Stimulated activated memory B cell treated with anti-CD40 and anti-IgM and Interleukin-4, amounts not matched to agents 10 μg/mL and 1 μg/mL and 100 μg/mL, for 72 hours (primary cell): ENCODE results near the gene KCNC2.

Experiments
- ATAC-seq: fragments of 150-1000 bp; cut with Tn5 transposase; 2 replicates; pipeline ENCODE4 v1.10.0; 2021
- H3K27ac Mint-ChIP-seq: one replicate; pipeline ENCODE4 v1.8.0; 2022; ENCODE audit warnings: mild to moderate bottlenecking, mixed read lengths
- H3K27me3 Mint-ChIP-seq: one replicate; pipeline ENCODE4 v1.8.0; 2022; ENCODE audit warnings: mixed read lengths
- H3K36me3 Mint-ChIP-seq: one replicate; pipeline ENCODE4 v1.8.0; 2022; ENCODE audit warnings: mixed read lengths
- H3K4me1 Mint-ChIP-seq: one replicate; pipeline ENCODE4 v1.8.0; 2022; ENCODE audit warnings: mixed read lengths
- H3K4me3 Mint-ChIP-seq: one replicate; pipeline ENCODE4 v1.8.0; 2022; ENCODE audit warnings: mild to moderate bottlenecking, moderate library complexity, mixed read lengths
- H3K9me3 Mint-ChIP-seq: one replicate; pipeline ENCODE4 v1.8.0; 2022; ENCODE audit warnings: mixed read lengths

Gene KCNC2

DNA sequence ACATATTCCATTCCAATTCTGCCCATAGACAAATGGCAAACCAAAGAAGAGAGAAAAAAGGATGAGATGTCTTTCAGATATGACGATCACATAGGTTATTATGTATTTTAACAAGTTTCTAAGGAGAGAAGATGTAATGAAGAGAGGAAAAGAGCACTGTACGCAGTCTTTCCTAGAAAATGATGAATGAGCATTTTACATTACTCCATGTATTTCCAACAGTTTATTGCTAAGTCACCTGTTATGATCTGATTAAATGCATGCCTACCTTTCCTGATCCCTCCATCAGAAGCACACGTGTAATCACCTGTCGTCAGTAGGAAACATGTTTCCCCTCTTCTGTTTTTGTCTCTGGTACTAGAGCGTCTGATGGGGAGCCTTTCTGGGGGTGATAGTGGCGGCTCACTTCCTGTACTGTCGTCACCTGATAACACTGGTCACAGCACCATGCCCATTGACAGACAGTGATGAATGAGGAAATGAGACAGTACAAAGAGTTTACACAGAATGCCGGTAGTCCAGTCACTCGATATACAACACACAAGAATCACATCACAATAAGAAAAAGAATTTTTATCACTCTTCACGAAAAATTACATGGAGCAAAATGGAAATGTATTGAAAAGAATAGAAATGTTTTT is 161.6 kb downstream of the KCNC2 start:
- H3K27ac Mint-ChIP-seq = no peak overlapping the region
- no peak overlapping the region for H3K4me3 Mint-ChIP-seq
- no peaks in the 10 kb centered on the region for H3K36me3 Mint-ChIP-seq
- H3K9me3 Mint-ChIP-seq = peaks cover 4% of the 10 kb centered on the region
- no peak for ATAC-seq
- H3K27me3 Mint-ChIP-seq = no peaks in the 10 kb centered on the region
- H3K4me1 Mint-ChIP-seq = no peaks in the 10 kb centered on the region

DNA sequence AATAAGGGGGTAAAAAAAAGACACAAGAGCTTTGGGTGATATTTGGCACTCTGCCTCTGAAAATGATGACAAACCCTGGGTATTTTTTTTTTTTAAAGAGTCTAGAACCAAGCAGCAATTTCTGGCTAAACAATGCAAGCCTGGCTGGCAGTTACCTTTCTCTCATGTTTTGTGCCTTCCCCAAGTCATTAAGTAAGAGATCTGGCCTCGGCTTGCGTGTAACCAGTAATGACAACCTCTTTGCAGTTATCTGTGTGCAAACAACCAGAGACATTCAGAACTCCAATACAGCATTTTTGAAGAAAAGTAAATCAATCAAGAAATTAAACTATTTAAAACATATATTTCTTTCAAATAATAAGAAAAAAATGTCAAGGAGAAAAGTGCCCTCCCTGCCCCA is 167.5 kb downstream of the KCNC2 start:
- no peaks in the 10 kb centered on the region for H3K36me3 Mint-ChIP-seq
- H3K27me3 Mint-ChIP-seq = no peaks in the 10 kb centered on the region
- no peaks in the 10 kb centered on the region for H3K9me3 Mint-ChIP-seq
- H3K4me3 Mint-ChIP-seq = no peak overlapping the region
- no peak overlapping the region for H3K27ac Mint-ChIP-seq
- ATAC-seq = no peak
- H3K4me1 Mint-ChIP-seq = no peaks in the 10 kb centered on the region

DNA sequence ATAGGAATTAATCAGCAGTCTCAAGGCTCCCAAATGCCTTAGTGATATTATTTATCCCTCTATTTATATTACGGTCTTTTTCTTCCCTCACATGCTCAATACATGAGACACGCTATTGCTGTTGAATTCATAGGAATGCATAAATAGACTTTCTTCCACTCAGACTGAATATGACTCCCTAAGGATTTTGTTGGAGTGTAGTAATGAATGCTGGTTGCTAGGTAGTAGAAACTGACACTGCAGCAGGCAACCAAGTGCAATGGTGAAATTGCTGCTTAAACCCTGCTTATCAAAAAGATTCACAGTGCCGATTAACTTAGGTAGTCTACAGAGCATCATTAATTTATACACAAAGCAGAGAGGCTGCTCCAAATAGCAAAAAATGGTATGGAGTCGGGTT is 168.2 kb downstream of the KCNC2 start:
- no peak for ATAC-seq
- Mint-ChIP-seq H3K4me3 (no peak overlapping the region), H3K4me1 (no peaks in the 10 kb centered on the region), H3K27me3 (no peaks in the 10 kb centered on the region), H3K27ac (no peak overlapping the region), H3K9me3 (no peaks in the 10 kb centered on the region), H3K36me3 (no peaks in the 10 kb centered on the region)

DNA sequence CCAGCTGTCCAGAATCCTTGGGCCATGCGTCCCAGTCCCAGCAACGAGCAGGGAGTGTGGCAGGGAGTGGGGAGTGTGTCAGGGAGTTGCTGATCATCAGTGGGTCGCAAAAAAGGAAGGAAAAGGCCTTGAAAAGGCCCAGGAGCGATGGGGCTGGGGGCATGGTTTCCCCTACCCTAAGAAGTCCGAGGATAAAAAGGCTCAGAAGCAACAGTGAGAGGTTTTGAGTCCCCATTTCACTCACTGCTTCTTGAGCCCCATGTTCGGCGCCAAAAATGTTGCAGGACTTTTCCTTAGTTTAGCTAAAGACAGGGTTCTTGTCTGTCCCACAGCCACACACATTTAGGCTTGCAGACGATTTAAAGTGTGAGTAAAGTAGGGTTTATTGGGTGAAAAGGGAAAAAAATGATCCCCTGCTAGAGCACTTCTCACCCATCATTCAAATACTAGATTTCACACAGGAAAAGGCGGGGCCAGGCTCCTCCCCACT is 189.5 kb downstream of the KCNC2 start:
- Mint-ChIP-seq H3K27me3 (no peaks in the 10 kb centered on the region), H3K36me3 (no peaks in the 10 kb centered on the region), H3K4me1 (no peaks in the 10 kb centered on the region), H3K4me3 (no peak overlapping the region), H3K9me3 (peaks cover 15% of the 10 kb centered on the region), H3K27ac (no peak overlapping the region)
- ATAC-seq = no peak

DNA sequence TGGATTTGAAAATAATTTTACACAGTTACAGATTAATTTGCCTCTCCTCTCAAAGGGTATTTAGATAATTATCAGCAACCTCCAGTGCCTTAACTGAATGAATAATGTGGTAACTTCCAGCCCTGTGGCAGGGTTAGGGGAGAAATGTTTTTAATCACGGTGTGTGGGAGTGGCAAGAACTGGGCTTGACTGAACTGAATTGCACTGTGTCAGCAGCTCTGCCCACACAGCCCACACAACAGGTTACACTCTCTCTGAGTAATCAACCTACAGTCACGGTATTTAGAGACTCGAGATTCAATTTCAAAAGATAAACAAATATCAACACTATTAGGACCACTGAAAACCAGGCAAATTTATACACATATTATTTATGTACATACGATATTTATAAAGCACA is 198.5 kb downstream of the KCNC2 start:
- Mint-ChIP-seq H3K36me3 (no peaks in the 10 kb centered on the region), H3K4me1 (no peaks in the 10 kb centered on the region), H3K9me3 (no peaks in the 10 kb centered on the region), H3K4me3 (no peak overlapping the region), H3K27ac (no peak overlapping the region), H3K27me3 (no peaks in the 10 kb centered on the region)
- no peak for ATAC-seq

DNA sequence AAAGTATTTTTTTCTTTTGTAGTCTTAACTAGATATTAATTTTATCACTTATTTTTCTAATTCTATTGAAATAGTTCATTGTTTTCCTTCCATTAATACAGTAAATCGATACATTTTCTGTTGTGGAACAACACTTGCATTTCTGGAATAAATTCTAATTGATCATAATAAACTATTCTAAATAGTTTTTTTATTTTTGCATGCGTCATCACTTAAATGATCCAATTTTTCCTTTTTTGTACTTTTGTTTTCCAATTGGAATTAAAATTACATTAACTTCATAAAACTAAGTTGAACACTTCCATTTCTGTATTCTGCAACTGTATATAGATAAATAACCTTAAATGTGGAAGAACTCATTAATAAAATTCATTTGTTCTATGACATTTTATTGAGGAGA is 202.5 kb downstream of the KCNC2 start:
- H3K4me3 Mint-ChIP-seq = no peak overlapping the region
- H3K27me3 Mint-ChIP-seq = no peaks in the 10 kb centered on the region
- no peaks in the 10 kb centered on the region for H3K4me1 Mint-ChIP-seq
- no peak overlapping the region for H3K27ac Mint-ChIP-seq
- H3K9me3 Mint-ChIP-seq = peaks cover 4% of the 10 kb centered on the region
- no peaks in the 10 kb centered on the region for H3K36me3 Mint-ChIP-seq
- no peak for ATAC-seq

DNA sequence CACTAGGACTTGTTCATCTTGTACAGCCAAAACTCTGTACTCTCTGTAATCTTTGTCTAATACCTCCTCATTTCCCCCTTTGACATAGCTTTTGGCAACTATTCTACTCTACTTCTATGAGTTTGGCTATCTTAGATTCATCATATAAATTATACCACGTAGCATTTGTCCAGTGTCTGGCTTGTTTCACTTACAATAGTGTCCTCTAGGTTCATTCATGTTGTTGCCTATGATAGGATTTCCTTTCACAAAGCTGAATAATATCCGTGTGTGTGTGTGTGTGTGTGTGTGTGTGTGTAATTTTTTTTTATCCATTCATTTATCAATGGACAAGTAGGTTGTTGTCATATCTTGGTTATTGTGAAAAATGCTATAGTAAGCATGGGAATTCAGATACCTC is 209.5 kb downstream of the KCNC2 start:
- H3K36me3 Mint-ChIP-seq = no peaks in the 10 kb centered on the region
- H3K9me3 Mint-ChIP-seq = peaks cover 7% of the 10 kb centered on the region
- no peak overlapping the region for H3K4me3 Mint-ChIP-seq
- no peak for ATAC-seq
- H3K27me3 Mint-ChIP-seq = no peaks in the 10 kb centered on the region
- no peaks in the 10 kb centered on the region for H3K4me1 Mint-ChIP-seq
- no peak overlapping the region for H3K27ac Mint-ChIP-seq

DNA sequence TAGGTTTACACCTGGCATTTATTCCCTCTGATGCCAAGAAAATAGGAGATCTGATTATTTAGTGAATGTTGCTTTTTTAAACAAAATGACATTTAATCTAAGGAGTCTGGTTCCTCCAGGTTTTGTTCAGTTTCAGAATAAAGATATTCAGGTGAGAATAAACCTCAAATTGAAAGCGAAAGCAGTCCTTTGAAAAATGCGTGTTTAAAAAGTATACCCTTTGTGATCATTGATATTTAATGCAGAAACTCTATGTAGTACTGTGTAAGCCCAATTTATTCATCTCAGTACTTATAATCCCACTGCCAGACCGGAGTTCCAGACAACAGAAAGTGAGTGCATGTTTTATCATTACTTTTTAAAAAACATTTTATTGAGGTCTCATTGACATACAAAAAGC is 210.2 kb downstream of the KCNC2 start:
- Mint-ChIP-seq H3K27me3 (no peaks in the 10 kb centered on the region), H3K27ac (no peak overlapping the region), H3K36me3 (no peaks in the 10 kb centered on the region), H3K4me3 (no peak overlapping the region), H3K4me1 (no peaks in the 10 kb centered on the region), H3K9me3 (peaks cover 7% of the 10 kb centered on the region)
- no peak for ATAC-seq
